NCI-H2029 treated with DMSO at 0.1 percent for 48 hours (cell line): Measurements from ENCODE around the gene PNPLA8.
"Not testable (repeated sequence)": the region's sequence is repeated elsewhere in the genome, so short reads cannot be mapped to it uniquely, and the experiment has no call there.

Experiments
- DNase-seq: peaks from one replicate; lab custom pipeline; 2025; lab: John Stamatoyannopoulos, UW

Gene PNPLA8

GRCh38 chr7:108479751-108480150 lies 46.2 kb downstream of the PNPLA8 start:
- no peak for DNase-seq

GRCh38 chr7:108479118-108479517 lies 46.8 kb downstream of the PNPLA8 start:
- no peak for DNase-seq

- no peak for DNase-seq
Measured at GRCh38 chr7:108468246-108468645, 57.7 kb downstream of the PNPLA8 start.

- DNase-seq, result no peak
Measured at GRCh38 chr7:108467391-108467790, 58.5 kb downstream of the PNPLA8 start.

GRCh38 chr7:108466322-108466721 lies 59.6 kb downstream of the PNPLA8 start:
- not testable (repeated sequence) for DNase-seq

- DNase-seq, result no peak
Measured at GRCh38 chr7:108464743-108465142, 61.2 kb downstream of the PNPLA8 start.

GRCh38 chr7:108463613-108464012 lies 62.3 kb downstream of the PNPLA8 start:
- no peak for DNase-seq

- no peak for DNase-seq
Measured at GRCh38 chr7:108461840-108462239, 64.1 kb downstream of the PNPLA8 start.

GRCh38 chr7:108460964-108461363 lies 65.0 kb downstream of the PNPLA8 start:
- no peak for DNase-seq

- DNase-seq, result peak; percentile 38
Measured at GRCh38 chr7:108459922-108460551, 65.9 kb downstream of the PNPLA8 start.

GRCh38 chr7:108457871-108458270 lies 68.1 kb downstream of the PNPLA8 start:
- no peak for DNase-seq

GRCh38 chr7:108456845-108457540 lies 68.9 kb downstream of the PNPLA8 start:
- no peak for DNase-seq

GRCh38 chr7:108455998-108456677 lies 69.8 kb downstream of the PNPLA8 start, which contains the start of gene NRCAM:
Gene NRCAM (minus strand): TSS chr7:108456436. CDS start chr7:108240064, 216,372 bp downstream.
- peak; percentile 50 for DNase-seq

GRCh38 chr7:108455551-108455997 lies 70.4 kb downstream of the PNPLA8 start:
- no peak for DNase-seq

- peak; percentile 37 for DNase-seq
Measured at GRCh38 chr7:108454674-108455550, 71.0 kb downstream of the PNPLA8 start.

- DNase-seq, result no peak
Measured at GRCh38 chr7:108454317-108454673, 71.6 kb downstream of the PNPLA8 start.

GRCh38 chr7:108453320-108453719 lies 72.6 kb downstream of the PNPLA8 start:
- no peak for DNase-seq

GRCh38 chr7:108452707-108453106 lies 73.2 kb downstream of the PNPLA8 start:
- peak; percentile 24 for DNase-seq

- DNase-seq, result no peak
Measured at GRCh38 chr7:108451296-108451848, 74.6 kb downstream of the PNPLA8 start.

GRCh38 chr7:108450160-108450559 lies 75.8 kb downstream of the PNPLA8 start:
- no peak for DNase-seq

GRCh38 chr7:108449521-108449920 lies 76.4 kb downstream of the PNPLA8 start:
- DNase-seq, result no peak
